Measurements from ENCODE around the gene CHMP2A. TPM values are rescaled to one million over a fixed set of nuclear protein-coding genes. Genes with fewer than 3 reads are reported as not detected.

The CHMP2A gene
- total and polyA plus RNA-seq, 10 of the 15 experiments (the other 5 are each of a cell fraction or from before 2014, with no cell fraction given): 69.5 to 172 (median 109) TPM

- POLR2A ChIA-PET: interaction anchor here (0.5 to 3.6 kb wide), 15 partner anchors 10 to 1161 kb away, joined by 3 to 41 read pairs (median 4); partner anchors contain the start of genes CHMP2A, ZBTB45 and ZNF837
- H3K4me3 ChIP-seq: peak overlapping the region; percentile 92
- DNase-seq (ENCODE audit: low read depth, low spot score) (no peak), ATAC-seq (peak; percentile 37), FAIRE-seq (no peak)
- peak overlapping the region; percentile 92 for H3K9ac ChIP-seq (ENCODE audit: control insufficient read depth, insufficient read depth, low read length)
- peak overlapping the region; percentile 78 for H3K27ac ChIP-seq (ENCODE audit: control insufficient read depth, insufficient read depth)
- CTCF ChIA-PET: interaction anchor here (1.0 to 3.0 kb wide), 6 partner anchors 9 to 33 kb away, joined by 3 to 21 read pairs (median 4); partner anchors contain the start of gene ZBTB45
- no TSS peak for BruUV-seq (replicated peaks)
- no peaks in the 10 kb centered on the region; a peak in 1 of 4 replicates for H3K27me3 ChIP-seq (replicated peaks in 1 of 2; ENCODE audit: control insufficient read depth in 2 of 2, insufficient read depth in 2 of 2, low read length in 1 of 2)
- no peaks in the 10 kb centered on the region for H3K9me3 ChIP-seq (replicated peaks; ENCODE audit: control insufficient read depth, insufficient read depth, low read length)
- peak overlapping the region; percentile 71 for H2AFZ ChIP-seq (ENCODE audit: control insufficient read depth, low read depth, low read length)
- WGBS (ENCODE audit: insufficient coverage, insufficient replicate concordance, low lambda C conversion rate, missing lambda C conversion rate): under 1% methylated on average over 33 of the region's 92 CpGs
- H3K4me1 ChIP-seq (ENCODE audit: control insufficient read depth, insufficient read depth, low read length): peaks cover 8% of the 10 kb centered on the region
- H4K20me1 ChIP-seq (ENCODE audit: control insufficient read depth, insufficient read depth): peaks cover 19% of the 10 kb centered on the region
- RAD21 ChIA-PET (ENCODE audit: unreplicated experiment): interaction anchor here (0.8 to 2.6 kb wide), 5 partner anchors 10 to 30 kb away, joined by 3 to 25 read pairs (median 4); partner anchors contain the start of genes CHMP2A and ZBTB45
- SMC1A ChIA-PET (ENCODE audit: uncharacterized antibody, unreplicated experiment): interaction anchor here (1.0 to 3.2 kb wide), 5 partner anchors 8 to 31 kb away, joined by 3 to 14 read pairs (median 7); partner anchors contain the start of genes CHMP2A and ZBTB45
- intact Hi-C loops (cut with micrococcal nuclease; ENCODE audit: unreplicated experiment) (loop anchor here (1.0 to 2.0 kb wide), 2 partner anchors 11 to 28 kb away; partner anchors contain the start of genes CHMP2A and MZF1), in situ Hi-C loops (cut with MboI) (no loop called here)
- H3K4me2 ChIP-seq (ENCODE audit: control insufficient read depth, insufficient read depth): peak overlapping the region; percentile 100; the same call in 1 of the 2 replicates
- peaks cover 27 to 32% of the 10 kb centered on the region in 2 experiments; a peak in 3 of 4 replicates for H3K36me3 ChIP-seq (ENCODE audit: control insufficient read depth in 2 of 2, insufficient read depth in 2 of 2, low read length in 1 of 2)
- peaks cover 37% of the 10 kb centered on the region for H3K79me2 ChIP-seq (ENCODE audit: control insufficient read depth, insufficient read depth, low read length)
- TF ChIP-seq RAD21 (IDR thresholded peaks at IDR 0.05; ENCODE audit: insufficient read depth, low read depth, low read length) (no peak), TCF7 (IDR thresholded peaks at IDR 0.05; ENCODE audit: borderline replicate concordance) (no peak), WRNIP1 (IDR thresholded peaks at IDR 0.05; ENCODE audit: borderline replicate concordance, low read depth, low read length) (no peak), ATF7 (IDR thresholded peaks at IDR 0.05; ENCODE audit: low read depth) (no peak), ELK1 (IDR thresholded peaks at IDR 0.05; ENCODE audit: low read depth, low read length) (no peak), TCF3 (IDR thresholded peaks at IDR 0.05; ENCODE audit: borderline replicate concordance, insufficient read depth, low read depth, low read length) (no peak), HDAC6 (IDR thresholded peaks at IDR 0.05; ENCODE audit: unreplicated experiment) (no peak), TAF1 (IDR thresholded peaks at IDR 0.05; ENCODE audit: borderline replicate concordance, low read depth, low read length) (no peak), YY1 (IDR thresholded peaks at IDR 0.05; ENCODE audit: low read depth, low read length) (peak; percentile 90), MEF2A (IDR thresholded peaks at IDR 0.05; ENCODE audit: insufficient read depth, low read depth, low read length) (no peak), ZNF384 (IDR thresholded peaks at IDR 0.05; ENCODE audit: borderline replicate concordance, low read depth, low read length) (no peak), ZSCAN29 (IDR thresholded peaks at IDR 0.05) (0 out of 2 replicates have a peak, but pooled peaks have one; percentile 35), HDAC2 (IDR thresholded peaks at IDR 0.05) (no peak), CBX3 (IDR thresholded peaks at IDR 0.05; ENCODE audit: borderline replicate concordance, low read depth) (no peak), ZNF622 (IDR thresholded peaks at IDR 0.05) (no peak), CREB1 (IDR thresholded peaks at IDR 0.05; ENCODE audit: low read depth) (no peak), SUZ12 (IDR thresholded peaks at IDR 0.05; ENCODE audit: unreplicated experiment) (no peak), CHD1 (IDR thresholded peaks at IDR 0.05; ENCODE audit: low read depth, low read length) (no peak), SMAD1 (IDR thresholded peaks at IDR 0.05; ENCODE audit: low read depth, partially characterized antibody) (no peak), ZNF207 (IDR thresholded peaks at IDR 0.05; ENCODE audit: borderline replicate concordance) (no peak)
- TF ChIP-seq, protein P1, sequence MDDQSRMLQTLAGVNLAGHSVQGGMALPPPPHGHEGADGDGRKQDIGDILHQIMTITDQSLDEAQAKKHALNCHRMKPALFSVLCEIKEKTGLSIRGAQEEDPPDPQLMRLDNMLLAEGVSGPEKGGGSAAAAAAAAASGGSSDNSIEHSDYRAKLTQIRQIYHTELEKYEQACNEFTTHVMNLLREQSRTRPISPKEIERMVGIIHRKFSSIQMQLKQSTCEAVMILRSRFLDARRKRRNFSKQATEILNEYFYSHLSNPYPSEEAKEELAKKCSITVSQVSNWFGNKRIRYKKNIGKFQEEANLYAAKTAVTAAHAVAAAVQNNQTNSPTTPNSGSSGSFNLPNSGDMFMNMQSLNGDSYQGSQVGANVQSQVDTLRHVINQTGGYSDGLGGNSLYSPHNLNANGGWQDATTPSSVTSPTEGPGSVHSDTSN (IDR thresholded peaks at IDR 0.05; ENCODE audit: insufficient replicate concordance, low read depth, low read length): no peak
Measured at GRCh38 chr19:58544591-58545285, 10.2 kb downstream of the CHMP2A start.

Measured in GM12878 (cell line).